Measurements from ENCODE around the gene MAP3K14. TPM values are rescaled to one million over a fixed set of nuclear protein-coding genes. Genes with fewer than 3 reads are reported as not detected.
A peak's percentile ranks its signal among the peaks of the same experiment; 100 is the strongest.

The MAP3K14 gene
- polyA plus RNA-seq, 1 of the 3 experiments (the other 2 are of a cell fraction), result 11.9 TPM

- peaks cover 7 to 18% of the 10 kb centered on the region in 2 experiments; a peak in 3 of 4 replicates for H3K4me1 ChIP-seq (ENCODE audit: control insufficient read depth in 1 of 2, insufficient read depth in 2 of 2, low read depth in 1 of 2, low read length in 1 of 2)
- DNase-seq, result no peak
- H3K9ac ChIP-seq, result 0 out of 2 replicates have a peak overlapping the region, but pooled peaks have one; percentile 24
- H2AFZ ChIP-seq (ENCODE audit: low read depth), result no peak overlapping the region; the same call in 1 of the 2 replicates
- no peaks in the 10 kb centered on the region for H3K27me3 ChIP-seq (ENCODE audit: insufficient read depth)
- no peaks in the 10 kb centered on the region for H4K20me1 ChIP-seq (ENCODE audit: insufficient read depth)
- H3K36me3 ChIP-seq (replicated peaks in 1 of 2; ENCODE audit: control insufficient read depth in 1 of 2, insufficient read depth in 2 of 2, low read length in 1 of 2), result no peaks in the 10 kb centered on the region
- H3K79me2 ChIP-seq (ENCODE audit: insufficient read depth), result no peaks in the 10 kb centered on the region
- ChIA-PET CTCF (interaction anchor here (1.2 kb wide), 1 partner anchor 52 kb away, joined by 3 read pairs; no protein-coding TSS in a partner anchor), POLR2A (no interaction called here)
- TF ChIP-seq SIN3A (IDR thresholded peaks at IDR 0.05; ENCODE audit: borderline replicate concordance, low read depth, low read length) (no peak), TEAD4 (IDR thresholded peaks at IDR 0.05; ENCODE audit: borderline replicate concordance, insufficient read depth) (no peak), EZH2phosphoT487 (IDR thresholded peaks at IDR 0.05; ENCODE audit: borderline replicate concordance, low read depth) (no peak), YY1 (IDR thresholded peaks at IDR 0.05; ENCODE audit: low read depth) (no peak), CHD2 (IDR thresholded peaks at IDR 0.05; ENCODE audit: low read length, partially characterized antibody) (no peak), SMC3 (IDR thresholded peaks at IDR 0.05; ENCODE audit: low read depth, low read length) (no peak), USF1 (IDR thresholded peaks at IDR 0.05; ENCODE audit: borderline replicate concordance, low read depth) (no peak), TCF12 (IDR thresholded peaks at IDR 0.05) (no peak), RCOR1 (IDR thresholded peaks at IDR 0.05; ENCODE audit: low read length) (no peak), RAD21 (IDR thresholded peaks at IDR 0.05; ENCODE audit: low read length) (no peak), CTCF (IDR thresholded peaks at IDR 0.05) (no peak), FOSL2 (IDR thresholded peaks at IDR 0.05; ENCODE audit: borderline replicate concordance, low read depth) (no peak), RXRA (IDR thresholded peaks at IDR 0.05; ENCODE audit: borderline replicate concordance, low read depth) (no peak), RFX5 (IDR thresholded peaks at IDR 0.05; ENCODE audit: low read length) (no peak), IRF3 (IDR thresholded peaks at IDR 0.05; ENCODE audit: low read depth, low read length) (no peak), FOXM1 (IDR thresholded peaks at IDR 0.05; ENCODE audit: low read depth) (no peak), NRF1 (IDR thresholded peaks at IDR 0.05; ENCODE audit: low read depth, low read length) (no peak), GATA2 (CRISPR knock-in tag; IDR thresholded peaks at IDR 0.05) (no peak)
- 88% methylated on average over 4 of the region's 4 CpGs for WGBS (ENCODE audit: low lambda C conversion rate)
- H3F3A ChIP-seq (replicated peaks; ENCODE audit: insufficient read depth), result peaks cover 4% of the 10 kb centered on the region
- no peaks in the 10 kb centered on the region for H3K9me3 ChIP-seq
- H3K4me3 ChIP-seq (ENCODE audit: low read depth in 2 of 2, low read length in 1 of 2), result no peak overlapping the region
- H3K4me2 ChIP-seq, result peak overlapping the region; percentile 63; the same call in 1 of the 2 replicates
- H3K27ac ChIP-seq (ENCODE audit: low read depth in 2 of 2, low read length in 1 of 2), result peak overlapping the region in 1 of 2 experiments; percentile 60; a peak in 2 of 4 replicates
- no peaks in the 10 kb centered on the region for H3K9me2 ChIP-seq
Measured at GRCh38 chr17:45333702-45334092, 16.9 kb upstream of the MAP3K14 start.

Measured in SK-N-SH (cell line).